ENCODE results near the gene MSL2.
"Not testable (repeated sequence)": the region's sequence is repeated elsewhere in the genome, so short reads cannot be mapped to it uniquely, and the experiment has no call there.

MSL2 gene

DNA sequence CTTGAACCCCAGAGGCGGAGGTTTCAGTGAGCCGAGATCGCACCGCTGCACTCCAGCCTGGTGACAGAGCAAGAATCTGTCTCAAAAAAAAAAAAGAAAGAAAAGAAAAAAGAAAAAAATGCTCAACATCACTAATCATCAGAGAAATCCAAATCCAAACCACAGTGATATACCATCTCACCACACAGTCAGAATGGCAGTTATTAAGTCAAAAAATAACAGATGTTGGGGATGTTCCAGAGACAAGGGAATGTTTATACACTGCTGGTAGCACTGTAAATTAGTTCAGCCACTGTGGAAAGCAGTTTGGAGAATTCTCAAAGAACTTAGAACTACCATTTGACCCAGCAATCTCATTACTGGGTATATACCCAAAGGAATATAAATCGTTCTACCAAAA lies 3.1 kb upstream of the MSL2 start:
- not testable (repeated sequence) for H3K79me1 ChIP-seq (replicated peaks; ENCODE audit: low read length, poor library complexity, severe bottlenecking)

DNA sequence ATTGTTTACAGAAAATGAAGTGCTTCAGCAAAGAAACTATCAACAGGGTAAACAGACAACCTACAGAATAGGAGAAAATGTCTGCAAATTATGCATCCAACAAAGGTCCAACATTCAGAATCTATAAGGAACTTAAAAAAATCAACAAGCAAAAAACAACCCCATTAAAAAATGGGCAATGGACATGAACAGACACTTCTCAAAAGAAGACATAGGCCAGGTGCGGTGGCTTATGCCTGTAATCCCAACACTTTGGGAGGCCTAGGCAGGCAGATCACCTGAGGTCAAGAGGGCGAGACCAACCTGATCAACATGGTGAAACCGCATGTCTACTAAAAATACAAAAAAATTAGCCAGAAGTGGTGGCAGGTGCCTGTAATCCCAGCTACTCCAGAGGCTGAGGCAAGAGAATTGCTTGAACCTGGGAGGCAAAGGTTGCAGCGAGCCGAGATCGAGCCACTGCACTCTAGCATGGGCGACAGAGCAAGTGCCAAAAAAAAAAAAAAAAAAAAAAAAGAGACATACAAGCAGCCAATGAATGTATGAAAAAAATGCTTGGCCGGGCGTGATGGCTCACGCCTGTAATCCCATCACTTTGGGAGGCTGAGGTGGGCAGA lies 2.4 kb upstream of the MSL2 start:
- not testable (repeated sequence) for H3K27ac ChIP-seq (ENCODE audit: low read length, poor library complexity, severe bottlenecking); H3K9me3 ChIP-seq (ENCODE audit: control insufficient read depth, low read length); H4K8ac ChIP-seq (ENCODE audit: low read length); H2AK5ac ChIP-seq (ENCODE audit: low read length, severe bottlenecking); H2BK12ac ChIP-seq (ENCODE audit: low read length in 2 of 2); H3K23ac ChIP-seq (ENCODE audit: low read length in 2 of 2); H3K4me2 ChIP-seq (ENCODE audit: low read length, poor library complexity, severe bottlenecking); H3K4me1 ChIP-seq (ENCODE audit: control insufficient read depth, insufficient read depth, low read depth, low read length); H3K79me1 ChIP-seq (replicated peaks; ENCODE audit: low read length, poor library complexity, severe bottlenecking); H2BK15ac ChIP-seq (ENCODE audit: low read depth, poor library complexity, severe bottlenecking); H3K27me3 ChIP-seq (ENCODE audit: control insufficient read depth in 1 of 2, insufficient read depth in 1 of 2, low read length in 2 of 2); H4K91ac ChIP-seq (ENCODE audit: low read length); H3K9ac ChIP-seq (ENCODE audit: low read length); H3K4ac ChIP-seq (ENCODE audit: low read depth in 1 of 2, low read length in 2 of 2); DNase-seq; H3K36me3 ChIP-seq (ENCODE audit: control insufficient read depth in 1 of 2, insufficient read depth in 2 of 2, low read depth in 1 of 2, low read length in 2 of 2); H2AFZ ChIP-seq (ENCODE audit: low read depth, low read length); H3K14ac ChIP-seq (ENCODE audit: low read length in 2 of 2); H3K18ac ChIP-seq (ENCODE audit: low read depth in 1 of 2, low read length in 2 of 2); H2BK5ac ChIP-seq (ENCODE audit: low read depth, low read length, poor library complexity, severe bottlenecking); H2BK120ac ChIP-seq (ENCODE audit: low read depth, low read length); H3K4me3 ChIP-seq (ENCODE audit: insufficient read depth in 1 of 2, low read depth in 1 of 2, low read length in 2 of 2)
- 96% methylated on average over 10 of the region's 10 CpGs for WGBS

More for the DNA sequence above, 3.1 kb upstream of the MSL2 start:
- H2BK5ac ChIP-seq (ENCODE audit: low read depth, low read length, poor library complexity, severe bottlenecking); H3K4me2 ChIP-seq (ENCODE audit: low read length, poor library complexity, severe bottlenecking); H3K23ac ChIP-seq (ENCODE audit: low read length in 2 of 2); H4K8ac ChIP-seq (ENCODE audit: low read length); H3K27ac ChIP-seq (ENCODE audit: low read length, poor library complexity, severe bottlenecking); H4K91ac ChIP-seq (ENCODE audit: low read length); H3K4ac ChIP-seq (ENCODE audit: low read depth in 1 of 2, low read length in 2 of 2); H2BK15ac ChIP-seq (ENCODE audit: low read depth, poor library complexity, severe bottlenecking); H2BK12ac ChIP-seq (ENCODE audit: low read length in 2 of 2); H2AK5ac ChIP-seq (ENCODE audit: low read length, severe bottlenecking); H3K4me1 ChIP-seq (ENCODE audit: control insufficient read depth, insufficient read depth, low read depth, low read length); H3K9ac ChIP-seq (ENCODE audit: low read length); H2AFZ ChIP-seq (ENCODE audit: low read depth, low read length); H3K14ac ChIP-seq (ENCODE audit: low read length in 2 of 2); H3K27me3 ChIP-seq (ENCODE audit: control insufficient read depth in 1 of 2, insufficient read depth in 1 of 2, low read length in 2 of 2); H2BK120ac ChIP-seq (ENCODE audit: low read depth, low read length); DNase-seq; H3K4me3 ChIP-seq (ENCODE audit: insufficient read depth in 1 of 2, low read depth in 1 of 2, low read length in 2 of 2); H3K36me3 ChIP-seq (ENCODE audit: control insufficient read depth in 1 of 2, insufficient read depth in 2 of 2, low read depth in 1 of 2, low read length in 2 of 2); H3K9me3 ChIP-seq (ENCODE audit: control insufficient read depth, low read length); H3K18ac ChIP-seq (ENCODE audit: low read depth in 1 of 2, low read length in 2 of 2): not testable (repeated sequence)
- 83% methylated on average over 2 of the region's 5 CpGs for WGBS

DNA sequence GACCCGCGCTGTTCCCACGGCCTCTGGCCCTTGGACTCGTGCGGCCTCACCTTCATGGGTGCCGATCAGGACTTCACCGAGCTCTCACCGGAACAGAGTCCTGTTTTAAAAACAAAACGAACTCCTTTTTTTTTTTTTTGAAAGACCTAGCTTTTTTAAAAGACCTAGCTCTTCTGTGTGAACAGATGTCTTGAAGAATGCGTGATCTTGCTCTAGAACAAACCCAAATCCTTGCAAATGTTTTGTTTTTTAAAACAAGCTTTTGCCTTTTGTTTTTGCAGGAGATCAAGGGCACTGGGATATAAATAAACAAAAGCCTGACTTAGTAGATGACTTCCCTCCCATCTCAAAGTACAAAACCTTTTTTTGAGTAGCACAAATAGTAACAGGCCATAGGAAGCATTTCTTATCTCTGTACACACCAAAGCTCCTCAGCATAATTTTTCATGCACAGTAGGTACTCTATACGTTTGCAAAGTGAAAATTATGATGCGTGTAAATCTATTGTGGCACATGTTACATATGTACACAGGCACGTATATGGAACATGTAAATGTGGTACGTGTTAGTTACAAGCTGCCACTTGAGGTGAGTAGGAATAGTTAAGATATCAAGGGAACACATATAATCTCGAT lies 1.1 kb upstream of the MSL2 start:
- Histone ChIP-seq H3K27ac (ENCODE audit: low read length, poor library complexity, severe bottlenecking) (peak overlapping the region; percentile 94), H3K18ac (ENCODE audit: low read depth in 1 of 2, low read length in 2 of 2) (peak overlapping the region; percentile 99), H3K4me1 (ENCODE audit: control insufficient read depth, insufficient read depth, low read depth, low read length) (peaks cover 3% of the 10 kb centered on the region), H3K23ac (ENCODE audit: low read length in 2 of 2) (peak overlapping the region in 1 of 2 experiments; percentile 81), H3K27me3 (ENCODE audit: control insufficient read depth in 1 of 2, insufficient read depth in 1 of 2, low read length in 2 of 2) (no peaks in the 10 kb centered on the region), H4K91ac (ENCODE audit: low read length) (peak overlapping the region; percentile 96), H3K4me2 (ENCODE audit: low read length, poor library complexity, severe bottlenecking) (peak overlapping the region; percentile 87), H2BK5ac (ENCODE audit: low read depth, low read length, poor library complexity, severe bottlenecking) (peak overlapping the region; percentile 88), H3K36me3 (ENCODE audit: control insufficient read depth in 1 of 2, insufficient read depth in 2 of 2, low read depth in 1 of 2, low read length in 2 of 2) (no peaks in the 10 kb centered on the region), H2BK12ac (ENCODE audit: low read length in 2 of 2) (peak overlapping the region; percentile 38 to 94), H3K4ac (ENCODE audit: low read depth in 1 of 2, low read length in 2 of 2) (peak overlapping the region; percentile 75 to 85), H2AFZ (ENCODE audit: low read depth, low read length) (peak overlapping the region; percentile 75), H2AK5ac (ENCODE audit: low read length, severe bottlenecking) (no peak overlapping the region), H3K4me3 (ENCODE audit: insufficient read depth in 1 of 2, low read depth in 1 of 2, low read length in 2 of 2) (peak overlapping the region; percentile 95 to 96), H2BK15ac (ENCODE audit: low read depth, poor library complexity, severe bottlenecking) (peak overlapping the region; percentile 73), H3K9me3 (ENCODE audit: control insufficient read depth, low read length) (no peaks in the 10 kb centered on the region), H4K8ac (ENCODE audit: low read length) (peak overlapping the region; percentile 95), H3K9ac (ENCODE audit: low read length) (peak overlapping the region; percentile 98), H3K79me1 (replicated peaks; ENCODE audit: low read length, poor library complexity, severe bottlenecking) (no peaks in the 10 kb centered on the region), H2BK120ac (ENCODE audit: low read depth, low read length) (peak overlapping the region; percentile 89), H3K14ac (ENCODE audit: low read length in 2 of 2) (peak overlapping the region in 1 of 2 experiments; percentile 50)
- no peak for DNase-seq
- WGBS = 18% methylated on average over 12 of the region's 15 CpGs

DNA sequence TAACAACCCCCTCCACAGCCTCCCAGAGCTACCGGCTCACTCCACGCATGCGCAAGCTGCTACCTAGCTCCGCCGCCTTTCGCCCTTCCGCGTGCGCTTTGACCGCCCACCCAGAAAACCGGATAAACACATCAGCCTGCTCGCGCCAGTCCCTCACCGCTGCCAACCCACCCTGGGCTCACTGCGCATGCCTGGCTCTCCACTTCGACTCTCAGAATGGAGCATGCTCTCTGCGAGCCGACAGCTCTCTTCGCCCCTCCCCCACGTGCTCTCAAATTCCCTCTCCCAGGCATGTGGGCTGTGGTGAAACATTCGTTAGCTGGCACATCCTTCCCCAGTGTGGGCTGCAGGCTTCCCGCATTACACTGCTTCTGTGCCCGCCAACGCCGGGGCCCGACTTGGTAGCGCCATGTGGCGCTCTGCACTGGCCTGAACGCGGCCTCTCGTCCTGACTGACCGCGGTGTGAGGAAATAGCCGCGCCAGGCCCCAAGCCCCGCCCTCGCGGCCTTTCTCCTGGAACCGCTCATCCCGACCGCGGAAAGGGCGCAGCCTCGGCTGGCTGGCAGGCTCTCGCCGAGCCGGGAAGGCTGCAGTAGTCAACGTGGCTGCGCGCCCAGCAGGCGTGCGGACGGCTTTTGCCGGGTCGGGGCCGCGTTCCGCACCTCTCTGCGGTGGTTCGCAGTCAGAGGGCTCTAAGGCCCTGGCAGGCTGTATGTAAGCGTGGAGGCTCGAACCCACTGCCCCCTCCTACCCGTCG lies 445 bp upstream of the MSL2 start:
- no peaks in the 10 kb centered on the region for H3K9me3 ChIP-seq (ENCODE audit: control insufficient read depth, low read length)
- no peak overlapping the region for H2AK5ac ChIP-seq (ENCODE audit: low read length, severe bottlenecking)
- H3K4me2 ChIP-seq (ENCODE audit: low read length, poor library complexity, severe bottlenecking) = peak overlapping the region; percentile 87
- H2BK5ac ChIP-seq (ENCODE audit: low read depth, low read length, poor library complexity, severe bottlenecking) = peak overlapping the region; percentile 88
- H2AFZ ChIP-seq (ENCODE audit: low read depth, low read length) = peak overlapping the region; percentile 75
- peak overlapping the region; percentile 97 for H4K91ac ChIP-seq (ENCODE audit: low read length)
- H3K23ac ChIP-seq (ENCODE audit: low read length in 2 of 2) = peak overlapping the region in 1 of 2 experiments; percentile 81
- H3K18ac ChIP-seq (ENCODE audit: low read depth in 1 of 2, low read length in 2 of 2) = peak overlapping the region; percentile 99
- peak overlapping the region; percentile 75 to 89 for H3K4ac ChIP-seq (ENCODE audit: low read depth in 1 of 2, low read length in 2 of 2)
- WGBS = under 1% methylated on average over 64 of the region's 64 CpGs
- H3K4me1 ChIP-seq (ENCODE audit: control insufficient read depth, insufficient read depth, low read depth, low read length) = peaks cover 5% of the 10 kb centered on the region
- H3K9ac ChIP-seq (ENCODE audit: low read length) = peak overlapping the region; percentile 98
- H2BK15ac ChIP-seq (ENCODE audit: low read depth, poor library complexity, severe bottlenecking) = peak overlapping the region; percentile 73
- H3K4me3 ChIP-seq (ENCODE audit: insufficient read depth in 1 of 2, low read depth in 1 of 2, low read length in 2 of 2) = peak overlapping the region; percentile 95 to 96
- H2BK120ac ChIP-seq (ENCODE audit: low read depth, low read length) = peak overlapping the region; percentile 89
- H3K36me3 ChIP-seq (ENCODE audit: control insufficient read depth in 1 of 2, insufficient read depth in 2 of 2, low read depth in 1 of 2, low read length in 2 of 2) = no peaks in the 10 kb centered on the region
- peak overlapping the region; percentile 94 for H3K27ac ChIP-seq (ENCODE audit: low read length, poor library complexity, severe bottlenecking)
- H3K79me1 ChIP-seq (replicated peaks; ENCODE audit: low read length, poor library complexity, severe bottlenecking) = no peaks in the 10 kb centered on the region
- DNase-seq = peak; percentile 99
- H2BK12ac ChIP-seq (ENCODE audit: low read length in 2 of 2) = peak overlapping the region; percentile 38 to 94
- peak overlapping the region; percentile 95 for H4K8ac ChIP-seq (ENCODE audit: low read length)
- peak overlapping the region in 1 of 2 experiments; percentile 50 for H3K14ac ChIP-seq (ENCODE audit: low read length in 2 of 2)
- H3K27me3 ChIP-seq (ENCODE audit: control insufficient read depth in 1 of 2, insufficient read depth in 1 of 2, low read length in 2 of 2) = no peaks in the 10 kb centered on the region

All from mesenchymal stem cell (in vitro differentiated cells and primary cell).